ENCODE results near the gene MT3.
A peak's percentile ranks its signal among the peaks of the same experiment; 100 is the strongest.
"Not testable (repeated sequence)": the region's sequence is repeated elsewhere in the genome, so short reads cannot be mapped to it uniquely, and the experiment has no call there.

The MT3 gene

GRCh38 chr16:56610017-56610608, 20.8 kb downstream of the MT3 start:
- peak; percentile 61 to 75 for DNase-seq (ENCODE audit: low read depth in 2 of 2)

- DNase-seq (ENCODE audit: low read depth in 2 of 2), result no peak
These were observed 21.3 kb downstream of the MT3 start for GRCh38 chr16:56610609-56611111.

GRCh38 chr16:56611281-56611833, 22.0 kb downstream of the MT3 start:
- DNase-seq (ENCODE audit: low read depth in 2 of 2), result no peak

DNA sequence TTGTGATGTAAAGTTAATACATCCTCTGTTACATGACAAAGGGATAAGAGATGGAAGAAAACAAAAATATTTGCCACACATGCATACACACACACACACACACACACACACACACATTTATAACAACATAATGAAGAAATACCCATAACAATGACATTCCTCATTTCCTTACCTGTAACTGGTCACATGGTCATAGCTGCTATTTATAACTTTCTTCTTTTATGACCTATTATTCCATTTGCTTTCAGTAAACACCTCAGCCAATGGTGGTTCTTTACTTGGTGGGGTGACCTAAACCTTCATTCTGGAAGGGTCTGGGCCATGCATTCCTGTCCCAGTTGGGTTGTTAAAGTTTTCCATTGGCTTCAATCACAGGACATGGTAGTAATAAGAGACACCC, 24.4 kb downstream of the MT3 start:
- no peak for DNase-seq (ENCODE audit: low read depth in 2 of 2)

DNA sequence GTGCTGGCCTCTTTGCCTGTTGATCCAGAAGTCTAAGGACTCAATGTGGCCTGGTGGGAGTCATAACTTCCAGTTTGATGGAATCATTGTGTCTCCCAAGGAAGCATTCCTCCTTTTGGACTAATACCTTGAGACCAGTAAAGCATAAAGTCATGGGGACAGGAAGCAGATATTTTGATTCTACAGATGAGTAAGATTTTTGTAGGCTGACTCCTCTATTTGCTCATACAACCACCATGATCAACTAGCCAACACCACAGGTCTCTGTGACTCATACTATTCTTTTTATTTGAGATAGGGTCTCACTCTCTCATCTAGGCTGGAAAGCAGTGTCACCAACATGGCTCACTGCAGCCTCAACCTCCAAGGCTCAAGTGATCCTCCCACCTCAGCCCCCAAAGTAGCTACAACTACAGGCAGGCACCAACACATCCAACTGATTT, 25.2 kb downstream of the MT3 start:
- DNase-seq (ENCODE audit: low read depth in 2 of 2), result no peak

- no peak for DNase-seq (ENCODE audit: low read depth in 2 of 2)
These were observed 26.0 kb downstream of the MT3 start for GRCh38 chr16:56615353-56615752.

DNA sequence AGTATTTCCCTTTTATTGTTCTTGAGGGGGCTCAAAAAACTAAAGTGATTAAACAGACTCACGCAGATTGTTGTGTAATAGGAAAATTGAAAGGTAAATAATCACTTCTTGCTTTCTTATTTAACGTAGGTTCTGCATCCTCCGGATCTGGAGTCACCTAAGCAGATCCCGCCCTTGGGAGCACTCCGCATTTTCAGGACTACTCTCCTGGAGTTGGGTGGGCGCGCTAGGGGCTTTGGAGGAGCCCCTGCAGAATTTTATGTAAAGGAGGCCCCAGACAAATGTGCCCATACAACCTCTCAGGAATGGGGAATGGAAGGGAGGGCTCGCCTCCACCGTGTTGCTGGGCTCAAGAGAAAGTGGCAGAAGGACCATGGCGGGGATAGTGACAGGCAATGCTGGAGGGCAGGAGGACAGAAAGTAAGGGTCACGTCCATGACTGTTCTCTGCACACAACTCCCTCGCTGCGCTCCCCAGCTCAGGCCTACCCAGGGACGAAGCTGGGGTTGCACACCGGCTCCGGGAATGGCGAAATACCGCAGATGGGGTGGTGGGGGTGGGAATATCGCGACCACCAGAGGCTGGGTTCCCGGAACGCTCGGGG, 27.4 kb downstream of the MT3 start:
- no peak for DNase-seq (ENCODE audit: low read depth in 2 of 2)

GRCh38 chr16:56617212-56618085, 28.1 kb downstream of the MT3 start:
- DNase-seq (ENCODE audit: low read depth in 2 of 2), result peak; percentile 47 to 66

DNA sequence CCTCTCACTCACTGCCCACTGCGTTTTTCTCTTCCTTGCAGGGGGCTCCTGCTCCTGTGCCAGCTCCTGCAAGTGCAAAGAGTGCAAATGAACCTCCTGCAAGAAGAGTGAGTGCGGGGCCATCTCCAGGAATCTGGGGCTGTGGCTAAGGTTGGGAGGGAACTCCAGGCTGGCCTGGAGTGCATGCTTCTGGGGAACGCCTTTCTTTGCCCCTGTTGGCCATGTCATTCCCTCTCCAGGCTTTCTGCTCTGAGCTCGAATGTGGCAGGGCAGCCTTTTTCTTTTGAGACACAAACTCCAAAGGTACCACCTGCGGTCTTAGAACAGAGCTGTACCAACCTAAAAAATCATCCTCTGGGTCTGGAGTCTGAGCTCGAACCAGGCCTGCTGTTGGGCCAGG, 28.8 kb downstream of the MT3 start:
- no peak for DNase-seq (ENCODE audit: low read depth in 2 of 2)

- no peak for DNase-seq (ENCODE audit: low read depth in 2 of 2)
These were observed 31.1 kb downstream of the MT3 start for GRCh38 chr16:56620339-56620897.

- DNase-seq (ENCODE audit: low read depth in 2 of 2), result not testable (repeated sequence)
These were observed 32.5 kb downstream of the MT3 start for GRCh38 chr16:56621665-56622445.

DNA sequence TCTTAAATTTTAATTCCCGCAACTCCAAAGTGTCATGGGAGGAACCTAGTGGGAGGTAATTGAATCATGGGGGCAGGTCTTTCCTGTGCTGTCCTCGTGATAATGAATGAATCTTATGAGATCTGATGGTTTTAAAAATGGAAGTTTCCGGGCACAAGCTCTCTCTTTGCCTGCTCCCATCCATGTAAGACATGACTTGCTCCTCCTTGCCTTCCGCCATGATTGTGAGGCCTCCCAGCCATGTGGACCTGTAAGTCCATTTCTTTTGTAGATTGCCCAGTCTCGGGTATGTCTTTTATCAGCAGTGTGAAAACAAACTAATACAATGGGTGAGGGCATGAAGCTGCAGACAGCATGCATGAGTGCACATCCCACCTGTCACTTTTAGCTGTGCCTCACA, 33.9 kb downstream of the MT3 start:
- DNase-seq (ENCODE audit: low read depth in 2 of 2), result not testable (repeated sequence)

DNA sequence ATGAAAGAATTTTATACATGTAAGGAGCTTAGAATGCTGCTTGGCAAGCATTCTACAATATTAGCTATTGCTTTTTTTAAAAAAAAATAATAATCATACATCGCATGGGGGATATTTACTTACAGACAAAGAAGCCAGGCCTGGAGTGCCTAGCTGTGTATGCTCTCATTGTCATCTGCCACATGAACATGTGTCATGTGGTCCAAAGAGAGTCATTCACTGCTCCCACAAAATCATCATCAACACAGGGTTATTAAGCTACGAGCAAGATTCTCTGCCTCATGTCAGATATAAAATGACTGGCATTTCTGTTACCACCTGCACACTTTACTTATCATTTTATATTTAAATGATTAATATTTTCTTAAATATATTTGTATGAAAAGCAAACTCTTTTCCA, 34.3 kb downstream of the MT3 start:
- DNase-seq (ENCODE audit: low read depth in 2 of 2), result no peak

DNA sequence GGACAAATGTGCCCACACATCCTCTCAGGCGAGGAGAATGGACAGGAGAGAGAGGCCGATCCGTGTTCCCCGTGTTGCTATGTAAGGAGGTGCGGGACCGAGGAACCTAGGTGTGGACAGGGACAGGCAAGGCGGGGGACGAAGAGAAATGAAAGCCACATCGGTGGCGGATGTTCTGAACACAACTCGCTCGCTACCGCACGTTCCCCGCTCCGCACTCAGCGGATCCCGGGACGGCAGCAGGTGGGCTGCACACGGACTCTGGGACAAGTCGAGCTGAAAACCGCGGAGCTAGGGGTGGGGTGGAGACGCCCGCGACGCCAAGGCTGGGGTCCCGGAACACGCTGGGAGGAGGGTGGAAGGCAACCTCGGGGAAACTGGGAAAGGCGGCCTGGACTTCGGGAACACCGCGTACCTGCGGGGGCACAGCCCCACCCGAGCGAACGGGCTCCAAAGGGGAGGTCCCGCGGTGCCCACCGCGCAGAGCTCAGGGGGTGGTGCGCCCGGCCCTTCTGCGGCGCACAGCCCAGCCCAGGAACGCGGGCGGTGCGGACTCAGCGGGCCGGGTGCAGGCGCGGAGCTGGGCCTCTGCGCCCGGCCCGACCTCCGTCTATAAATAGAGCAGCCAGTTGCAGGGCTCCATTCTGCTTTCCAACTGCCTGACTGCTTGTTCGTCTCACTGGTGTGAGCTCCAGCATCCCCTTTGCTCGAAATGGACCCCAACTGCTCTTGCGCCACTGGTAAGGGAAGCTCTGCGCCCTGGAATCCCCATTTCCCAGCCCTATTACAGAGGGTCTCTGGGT, 36.0 kb downstream of the MT3 start, which contains the start of gene MT1E:
Gene MT1E (plus strand): TSS at position 642 of the 803 bp plus-strand sequence. CDS start 71 bp downstream, at position 713.
- peak; percentile 71 for DNase-seq (ENCODE audit: low read depth in 2 of 2)

GRCh38 chr16:56625943-56626654, 36.8 kb downstream of the MT3 start:
- no peak for DNase-seq (ENCODE audit: low read depth in 2 of 2)

DNA sequence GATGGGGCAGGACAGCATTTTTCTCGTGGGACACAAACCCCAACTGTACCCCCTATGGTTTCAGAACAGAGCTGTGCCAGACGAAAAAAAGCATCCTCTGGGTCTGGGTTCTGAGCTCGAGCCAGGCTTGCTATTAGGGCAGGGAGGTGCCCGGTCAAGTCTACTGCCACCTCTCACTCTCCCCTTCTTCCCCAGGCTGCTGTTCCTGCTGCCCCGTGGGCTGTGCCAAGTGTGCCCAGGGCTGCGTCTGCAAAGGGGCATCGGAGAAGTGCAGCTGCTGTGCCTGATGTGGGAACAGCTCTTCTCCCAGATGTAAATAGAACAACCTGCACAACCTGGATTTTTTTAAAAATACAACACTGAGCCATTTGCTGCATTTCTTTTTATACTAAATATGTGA, 37.4 kb downstream of the MT3 start:
- no peak for DNase-seq (ENCODE audit: low read depth in 2 of 2)

DNA sequence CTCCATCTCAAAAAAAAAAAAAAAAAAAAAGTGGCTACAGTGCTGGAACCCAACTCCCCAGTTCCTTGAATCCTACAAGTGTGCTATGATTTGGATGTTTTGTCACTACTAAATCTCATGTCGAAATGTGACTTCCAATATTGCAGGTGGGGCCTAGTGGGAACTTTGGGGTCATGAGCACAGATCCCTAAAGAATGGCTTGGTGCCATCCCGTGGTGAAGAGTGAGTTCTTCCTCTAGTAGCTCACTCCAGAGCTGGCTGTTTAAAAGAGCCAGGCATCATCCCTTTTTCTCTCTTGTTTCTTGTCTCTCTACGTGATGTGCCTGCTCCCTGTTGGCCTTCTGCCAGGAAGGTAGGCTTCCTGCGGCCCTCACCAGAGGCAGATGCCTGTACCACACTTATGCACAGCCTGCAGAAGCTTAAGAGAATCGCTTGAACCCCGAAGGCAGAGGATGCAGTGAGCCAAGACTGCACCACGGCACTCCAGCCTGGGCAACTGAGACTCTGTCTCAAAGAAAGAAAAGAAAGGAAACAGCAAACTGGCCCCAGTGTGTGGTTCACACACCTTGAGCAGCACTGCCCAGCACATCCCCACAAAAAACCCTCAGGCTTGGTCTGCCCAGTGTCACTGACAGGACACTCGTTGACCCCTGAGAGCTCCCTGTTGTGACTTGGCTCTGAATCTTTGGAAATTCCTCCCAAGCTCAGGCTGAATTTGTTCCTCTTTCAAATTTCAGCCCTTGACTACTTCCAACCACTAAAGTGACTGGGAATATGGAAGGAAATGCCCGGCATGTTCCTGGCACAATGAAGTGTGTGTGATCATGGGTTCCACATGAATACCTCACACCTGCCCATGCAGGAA, 39.4 kb downstream of the MT3 start:
- no peak for DNase-seq (ENCODE audit: low read depth in 2 of 2)

GRCh38 chr16:56629531-56629930, 40.2 kb downstream of the MT3 start:
- DNase-seq (ENCODE audit: low read depth in 2 of 2), result no peak

DNA sequence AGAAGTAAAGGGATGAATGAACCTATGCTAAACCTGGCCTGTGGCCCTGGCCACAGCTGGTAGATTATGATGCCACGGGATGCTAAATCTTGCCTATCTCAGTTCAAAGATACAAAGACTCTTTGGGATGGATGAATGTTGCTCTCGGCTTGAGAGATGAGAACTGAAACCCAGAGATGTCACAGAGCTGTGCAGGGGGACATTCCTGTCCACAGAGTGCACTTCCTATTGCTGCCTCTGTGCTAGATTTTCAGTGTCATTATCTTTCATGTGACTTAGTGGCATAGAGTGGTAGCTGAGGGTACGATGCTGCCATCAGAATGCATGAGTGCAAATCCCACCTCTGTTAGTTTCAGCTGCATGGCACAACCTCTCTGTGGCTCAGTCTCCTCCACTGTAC, 40.8 kb downstream of the MT3 start:
- no peak for DNase-seq (ENCODE audit: low read depth in 2 of 2)

All from stimulated activated CD8-positive, alpha-beta memory T cell treated with anti-CD3 and anti-CD28 coated beads, Interleukin-2, amount 100 ng/mL, for 48 hours (primary cell).